ENCODE results near the gene WTIP. TPM values are rescaled to one million over a fixed set of nuclear protein-coding genes. Genes with fewer than 3 reads are reported as not detected.

WTIP gene
- total and polyA plus RNA-seq, 8 donors: 0.29 to 12.9 (median 5.6) TPM

DNA sequence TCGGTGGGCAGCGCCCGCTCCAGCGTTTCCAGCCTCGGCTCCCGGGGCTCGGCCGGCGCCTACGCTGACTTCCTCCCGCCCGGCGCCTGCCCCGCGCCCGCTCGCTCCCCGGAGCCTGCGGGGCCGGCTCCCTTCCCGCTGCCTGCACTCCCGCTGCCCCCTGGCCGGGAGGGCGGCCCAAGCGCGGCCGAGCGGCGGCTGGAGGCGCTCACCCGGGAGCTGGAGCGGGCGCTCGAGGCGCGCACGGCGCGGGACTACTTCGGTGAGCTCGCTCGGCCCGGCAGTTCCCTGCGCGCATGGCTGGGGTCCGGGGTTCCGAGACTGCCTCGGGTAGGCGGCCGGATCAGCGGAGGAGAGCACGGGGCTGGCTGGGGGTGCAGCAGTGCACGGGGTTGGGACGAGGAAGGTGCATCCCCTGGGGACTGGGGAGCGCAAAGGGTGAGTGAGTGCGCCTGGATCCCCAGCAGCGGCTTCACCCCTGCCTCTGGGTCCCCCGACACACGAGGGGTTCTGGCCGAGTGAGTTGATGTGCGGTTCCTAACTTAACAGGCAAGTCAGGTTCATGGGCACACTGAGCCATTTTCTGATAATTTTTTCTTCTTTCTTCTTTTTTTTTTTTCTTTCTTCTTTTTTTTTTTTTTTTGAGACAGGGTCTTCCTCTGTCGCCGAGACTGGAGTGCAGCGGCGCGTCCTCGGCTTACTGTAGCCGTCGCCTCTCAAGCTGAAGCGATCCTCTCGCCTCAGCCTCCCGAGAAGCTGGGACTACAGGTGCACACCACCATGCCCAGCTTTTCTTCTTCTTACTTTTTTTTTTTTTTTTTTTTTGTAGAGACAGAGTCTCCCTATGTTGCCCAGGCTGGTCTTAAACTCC, 1.1 kb downstream of the WTIP start:
- peak overlapping the region; percentile 20 to 85 (median 69) for H3K27ac ChIP-seq
- WGBS, 5 donors: 7 to 24% (median 9%) methylated on average over 29 to 72 of the region's 72 CpGs
- H3K36me3 ChIP-seq: no peaks in the 10 kb centered on the region
- peaks cover 0 to 32% (median 8%) of the 10 kb centered on the region in 3 donors for H3K27me3 ChIP-seq
- no peaks in the 10 kb centered on the region for H3K9me3 ChIP-seq
- H3K4me3 ChIP-seq: peak overlapping the region; percentile 64 to 90 (median 67)
- TF ChIP-seq EP300 (IDR thresholded peaks at IDR 0.05) (no peak), POLR2AphosphoS5 (IDR thresholded peaks at IDR 0.05) (no peak), POLR2A (IDR thresholded peaks at IDR 0.05) (no peak)
- TF ChIP-seq, protein P1, sequence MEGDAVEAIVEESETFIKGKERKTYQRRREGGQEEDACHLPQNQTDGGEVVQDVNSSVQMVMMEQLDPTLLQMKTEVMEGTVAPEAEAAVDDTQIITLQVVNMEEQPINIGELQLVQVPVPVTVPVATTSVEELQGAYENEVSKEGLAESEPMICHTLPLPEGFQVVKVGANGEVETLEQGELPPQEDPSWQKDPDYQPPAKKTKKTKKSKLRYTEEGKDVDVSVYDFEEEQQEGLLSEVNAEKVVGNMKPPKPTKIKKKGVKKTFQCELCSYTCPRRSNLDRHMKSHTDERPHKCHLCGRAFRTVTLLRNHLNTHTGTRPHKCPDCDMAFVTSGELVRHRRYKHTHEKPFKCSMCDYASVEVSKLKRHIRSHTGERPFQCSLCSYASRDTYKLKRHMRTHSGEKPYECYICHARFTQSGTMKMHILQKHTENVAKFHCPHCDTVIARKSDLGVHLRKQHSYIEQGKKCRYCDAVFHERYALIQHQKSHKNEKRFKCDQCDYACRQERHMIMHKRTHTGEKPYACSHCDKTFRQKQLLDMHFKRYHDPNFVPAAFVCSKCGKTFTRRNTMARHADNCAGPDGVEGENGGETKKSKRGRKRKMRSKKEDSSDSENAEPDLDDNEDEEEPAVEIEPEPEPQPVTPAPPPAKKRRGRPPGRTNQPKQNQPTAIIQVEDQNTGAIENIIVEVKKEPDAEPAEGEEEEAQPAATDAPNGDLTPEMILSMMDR (IDR thresholded peaks at IDR 0.05): no peak
- intact Hi-C loops (cut with DNase I; ENCODE audit: low total_unique reads): no loop called here
- DNase-seq: peak in 1 of 2 donors; percentile 71
- peaks cover 21 to 40% (median 34%) of the 10 kb centered on the region in 4 donors for H3K4me1 ChIP-seq

DNA sequence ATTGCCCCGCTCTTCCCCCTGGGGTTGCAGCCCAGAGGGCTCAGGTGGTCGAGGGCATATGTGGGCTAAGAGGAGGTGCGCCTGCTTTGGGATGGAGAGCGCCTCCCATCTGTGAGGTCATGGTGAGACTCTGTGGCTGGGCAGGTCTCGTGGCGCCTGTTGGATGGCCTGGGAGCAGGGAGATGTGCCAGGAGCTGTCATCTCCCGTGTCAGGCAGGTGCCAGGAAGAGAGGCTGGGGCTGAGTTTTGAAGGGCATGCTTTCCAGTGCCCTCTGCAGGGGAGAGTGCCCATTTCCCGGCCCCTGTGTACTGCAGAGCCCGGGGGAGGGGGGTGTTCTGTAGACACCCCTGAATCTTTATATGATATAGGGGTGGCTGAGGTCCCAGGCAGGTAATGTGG, 2.8 kb downstream of the WTIP start:
- intact Hi-C loops (cut with DNase I; ENCODE audit: low total_unique reads): no loop called here
- WGBS, 5 donors: 82 to 92% (median 89%) methylated on average over 8 to 9 of the region's 9 CpGs
- no peaks in the 10 kb centered on the region for H3K9me3 ChIP-seq
- no peak for DNase-seq
- H3K27ac ChIP-seq: no peak overlapping the region
- peaks cover 21 to 40% (median 34%) of the 10 kb centered on the region in 4 donors for H3K4me1 ChIP-seq
- no peaks in the 10 kb centered on the region for H3K36me3 ChIP-seq
- TF ChIP-seq POLR2A (IDR thresholded peaks at IDR 0.05): no peak
- no peak for TF ChIP-seq POLR2AphosphoS5 (IDR thresholded peaks at IDR 0.05)
- no peak overlapping the region for H3K4me3 ChIP-seq
- H3K27me3 ChIP-seq: peaks cover 0 to 32% (median 8%) of the 10 kb centered on the region in 3 donors

DNA sequence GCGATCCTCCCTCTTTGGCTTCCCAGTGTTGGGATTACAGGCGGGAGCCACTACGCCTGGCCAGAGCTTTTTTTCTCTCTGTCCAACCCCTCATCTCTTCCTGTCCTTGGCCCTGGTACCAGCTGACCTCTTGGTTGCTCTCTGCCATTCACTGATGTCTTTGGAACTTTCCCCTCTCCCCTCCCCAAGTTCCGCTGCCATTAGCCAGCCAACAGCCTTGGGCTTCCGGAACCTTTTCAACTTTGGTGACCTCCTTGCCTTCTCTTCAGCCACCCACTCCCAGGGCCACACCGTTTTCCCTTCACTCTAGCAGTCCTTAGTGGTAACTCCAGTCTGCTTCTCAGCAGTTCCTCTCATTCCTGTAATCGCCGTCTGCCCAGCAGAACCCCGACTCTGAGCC, 4.3 kb downstream of the WTIP start:
- H3K27ac ChIP-seq: no peak overlapping the region
- WGBS, 5 donors: 74 to 96% (median 79%) methylated on average over 9 of the region's 9 CpGs
- TF ChIP-seq POLR2A (IDR thresholded peaks at IDR 0.05) (no peak), EP300 (IDR thresholded peaks at IDR 0.05) (no peak), POLR2AphosphoS5 (IDR thresholded peaks at IDR 0.05) (no peak)
- TF ChIP-seq, protein P1 (IDR thresholded peaks at IDR 0.05): no peak

DNA sequence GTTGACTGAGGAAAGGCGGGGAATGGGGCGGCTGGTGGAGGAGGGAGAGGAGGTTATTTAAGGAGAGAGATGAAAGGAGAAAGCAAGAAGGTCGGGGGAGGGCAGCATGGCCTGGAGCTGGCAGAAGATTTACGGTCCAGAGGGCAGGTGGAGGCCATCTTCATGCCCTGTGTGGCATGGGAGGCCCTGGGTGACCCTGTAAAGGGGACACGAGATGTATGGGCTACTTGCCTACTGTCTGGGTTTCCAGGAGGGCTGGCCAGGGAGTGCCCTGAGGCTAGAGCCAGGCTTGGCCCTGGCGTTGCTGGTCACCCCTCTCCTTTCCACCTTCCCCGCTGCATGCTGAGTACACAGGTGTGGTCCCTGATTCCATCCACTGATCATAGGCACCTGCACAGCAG, 6.1 kb downstream of the WTIP start:
- H3K27me3 ChIP-seq: peaks cover 0 to 10% (median 0%) of the 10 kb centered on the region in 3 donors
- H3K27ac ChIP-seq: no peak overlapping the region
- DNase-seq: no peak
- intact Hi-C loops (cut with DNase I; ENCODE audit: low total_unique reads): no loop called here
- peaks cover 10 to 29% (median 20%) of the 10 kb centered on the region in 4 donors for H3K4me1 ChIP-seq
- 73 to 85% (median 79%) methylated on average over 7 of the region's 7 CpGs for WGBS, 5 donors
- no peak for TF ChIP-seq POLR2A (IDR thresholded peaks at IDR 0.05)
- peaks cover 0 to 30% (median 22%) of the 10 kb centered on the region in 4 donors for H3K36me3 ChIP-seq
- no peaks in the 10 kb centered on the region for H3K9me3 ChIP-seq
- no peak overlapping the region for H3K4me3 ChIP-seq

More for the DNA sequence above, 4.3 kb downstream of the WTIP start:
- H3K4me1 ChIP-seq: peaks cover 18 to 38% (median 31%) of the 10 kb centered on the region in 4 donors
- H3K4me3 ChIP-seq: no peak overlapping the region
- peaks cover 0 to 13% (median 9%) of the 10 kb centered on the region in 4 donors for H3K36me3 ChIP-seq
- H3K9me3 ChIP-seq: no peaks in the 10 kb centered on the region
- DNase-seq: no peak
- intact Hi-C loops (cut with DNase I; ENCODE audit: low total_unique reads): no loop called here
- H3K27me3 ChIP-seq: peaks cover 0 to 25% (median 7%) of the 10 kb centered on the region in 3 donors

DNA sequence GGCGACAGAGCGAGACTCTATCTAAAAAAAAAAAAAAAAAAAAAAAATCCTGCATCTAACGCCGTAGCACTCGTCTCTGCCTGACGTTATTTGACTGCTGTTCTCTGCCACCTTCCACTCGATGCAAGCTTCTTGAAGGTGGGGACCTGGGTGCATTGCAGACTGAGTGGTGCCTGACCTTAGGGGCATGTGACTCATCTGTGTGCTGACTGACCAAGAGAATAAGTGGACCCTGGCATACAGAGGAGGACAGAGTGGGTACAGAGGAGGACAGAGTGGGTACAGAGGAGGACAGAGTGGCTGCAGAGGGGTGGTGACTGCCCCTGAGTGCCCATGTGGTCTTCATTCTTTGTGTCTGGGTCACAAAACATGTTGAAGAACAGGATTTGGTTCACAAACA, 7.6 kb downstream of the WTIP start:
- intact Hi-C loops (cut with DNase I; ENCODE audit: low total_unique reads): no loop called here
- Histone ChIP-seq H3K27me3 (no peaks in the 10 kb centered on the region), H3K36me3 (peaks cover 13 to 45% (median 37%) of the 10 kb centered on the region in 4 donors), H3K9me3 (no peaks in the 10 kb centered on the region), H3K4me1 (peaks cover 0 to 13% (median 8%) of the 10 kb centered on the region in 4 donors), H3K4me3 (no peak overlapping the region), H3K27ac (no peak overlapping the region)
- DNase-seq: no peak
- TF ChIP-seq EP300 (IDR thresholded peaks at IDR 0.05): no peak
- no peak for TF ChIP-seq POLR2AphosphoS5 (IDR thresholded peaks at IDR 0.05)
- no peak for TF ChIP-seq POLR2A (IDR thresholded peaks at IDR 0.05)
- TF ChIP-seq, protein P1 (IDR thresholded peaks at IDR 0.05): no peak
- WGBS, 5 donors: 73 to 87% (median 80%) methylated on average over 6 to 7 of the region's 7 CpGs

All from stomach (tissue), 9 donors.